Measurements from ENCODE around the gene MUC2.

DNA sequence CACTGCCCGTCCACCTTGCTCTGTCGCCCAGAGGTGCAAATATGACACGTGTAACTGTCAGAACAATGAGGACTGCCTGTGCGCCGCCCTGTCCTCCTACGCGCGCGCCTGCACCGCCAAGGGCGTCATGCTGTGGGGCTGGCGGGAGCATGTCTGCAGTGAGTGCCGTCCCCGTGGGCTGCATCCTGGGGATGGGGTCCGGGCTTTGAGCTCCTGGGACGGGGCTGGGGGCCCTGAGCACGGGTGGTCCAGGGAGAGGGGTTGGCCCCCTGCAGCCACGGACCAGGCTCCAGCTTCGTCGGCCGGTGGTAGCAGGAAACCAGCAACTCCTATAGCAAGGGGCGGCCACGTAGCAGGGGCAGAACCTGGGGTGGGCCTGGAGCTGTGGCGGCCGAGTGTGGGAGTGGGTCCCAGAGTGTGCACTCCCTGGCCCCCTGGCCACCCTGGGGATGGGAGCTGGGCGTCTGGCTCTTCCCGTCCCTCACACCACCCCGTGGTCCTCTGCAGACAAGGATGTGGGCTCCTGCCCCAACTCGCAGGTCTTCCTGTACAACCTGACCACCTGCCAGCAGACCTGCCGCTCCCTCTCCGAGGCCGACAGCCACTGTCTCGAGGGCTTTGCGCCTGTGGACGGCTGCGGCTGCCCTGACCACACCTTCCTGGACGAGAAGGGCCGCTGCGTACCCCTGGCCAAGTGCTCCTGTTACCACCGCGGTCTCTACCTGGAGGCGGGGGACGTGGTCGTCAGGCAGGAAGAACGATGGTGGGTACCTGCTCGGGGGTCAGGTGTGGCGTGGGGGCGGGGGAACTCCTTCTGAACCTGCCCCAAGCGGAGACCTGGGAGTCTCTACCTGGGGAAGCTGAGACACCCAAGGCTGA, 10.1 kb downstream of the MUC2 start:
- no peak for TF ChIP-seq EZH2 (IDR thresholded peaks at IDR 0.05; ENCODE audit: insufficient read depth, low read length)
- TF ChIP-seq, protein P1, sequence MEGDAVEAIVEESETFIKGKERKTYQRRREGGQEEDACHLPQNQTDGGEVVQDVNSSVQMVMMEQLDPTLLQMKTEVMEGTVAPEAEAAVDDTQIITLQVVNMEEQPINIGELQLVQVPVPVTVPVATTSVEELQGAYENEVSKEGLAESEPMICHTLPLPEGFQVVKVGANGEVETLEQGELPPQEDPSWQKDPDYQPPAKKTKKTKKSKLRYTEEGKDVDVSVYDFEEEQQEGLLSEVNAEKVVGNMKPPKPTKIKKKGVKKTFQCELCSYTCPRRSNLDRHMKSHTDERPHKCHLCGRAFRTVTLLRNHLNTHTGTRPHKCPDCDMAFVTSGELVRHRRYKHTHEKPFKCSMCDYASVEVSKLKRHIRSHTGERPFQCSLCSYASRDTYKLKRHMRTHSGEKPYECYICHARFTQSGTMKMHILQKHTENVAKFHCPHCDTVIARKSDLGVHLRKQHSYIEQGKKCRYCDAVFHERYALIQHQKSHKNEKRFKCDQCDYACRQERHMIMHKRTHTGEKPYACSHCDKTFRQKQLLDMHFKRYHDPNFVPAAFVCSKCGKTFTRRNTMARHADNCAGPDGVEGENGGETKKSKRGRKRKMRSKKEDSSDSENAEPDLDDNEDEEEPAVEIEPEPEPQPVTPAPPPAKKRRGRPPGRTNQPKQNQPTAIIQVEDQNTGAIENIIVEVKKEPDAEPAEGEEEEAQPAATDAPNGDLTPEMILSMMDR (IDR thresholded peaks at IDR 0.05; ENCODE audit: insufficient read depth, low read depth, low read length) = no peak

Data from astrocyte (in vitro differentiated cells and primary cell).